Measurements from ENCODE around the gene ERC2.
"Not testable (repeated sequence)": the region's sequence is repeated elsewhere in the genome, so short reads cannot be mapped to it uniquely, and the experiment has no call there.

Gene ERC2

DNA sequence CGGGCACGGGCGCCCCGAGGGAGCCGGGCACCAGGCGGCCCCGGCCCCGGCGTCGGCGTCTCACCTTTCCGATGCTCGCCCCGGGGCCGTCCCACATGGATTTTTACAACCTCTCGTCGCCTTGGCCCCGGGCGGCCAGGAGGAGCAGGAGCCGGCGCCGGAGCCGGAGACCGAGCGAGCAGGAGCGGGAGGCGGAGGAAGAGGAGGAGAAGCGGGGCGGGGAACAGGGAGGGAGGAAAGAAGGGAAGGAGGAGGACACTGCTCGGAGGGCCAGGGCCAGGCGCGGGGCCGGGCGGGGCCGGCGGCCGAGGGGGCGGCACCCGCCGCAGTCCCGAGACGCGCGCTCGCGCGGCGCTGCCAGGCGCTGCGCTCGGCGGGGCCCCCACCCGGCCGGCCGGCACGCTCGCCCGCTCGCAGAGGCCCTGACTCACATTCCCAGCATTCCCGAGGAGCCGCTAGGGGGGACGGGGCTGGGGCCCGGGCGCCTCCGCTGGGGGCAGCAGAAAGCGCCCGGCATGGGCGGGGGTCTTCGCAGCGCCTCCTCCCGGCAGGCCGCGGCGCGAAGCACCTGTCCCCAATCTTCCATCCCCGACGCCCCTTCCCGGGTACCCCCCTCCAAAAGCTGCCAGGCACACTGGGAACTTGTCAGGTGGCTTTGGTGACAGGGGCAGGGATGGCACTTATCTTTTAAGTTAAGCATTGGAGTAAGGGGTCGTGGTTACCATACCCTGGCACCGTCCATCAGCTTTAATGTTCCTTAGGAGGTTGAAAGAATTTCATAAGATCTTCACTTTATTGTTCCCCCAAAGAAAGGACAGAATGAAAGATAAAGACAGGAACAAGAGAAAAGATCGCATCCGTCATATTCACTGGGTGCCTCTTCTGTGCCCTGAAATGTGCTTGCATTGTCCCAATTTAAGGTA lies at the start of gene ERC2:
TSS of gene ERC2 (minus strand) at position 284 of the 923 bp plus-strand sequence.
- Histone ChIP-seq H3K4me3 (ENCODE audit: low read depth, low read length) (peak within 1 kb of the TSS; percentile 83), H3K9me3 (ENCODE audit: severe bottlenecking) (no peaks in the 10 kb centered on the region), H3K27ac (no peak within 1 kb of the TSS; the same call in 1 of the 2 replicates), H3K27me3 (ENCODE audit: insufficient read depth, low read depth, severe bottlenecking) (no peaks in the 10 kb centered on the region), H3K36me3 (no peaks in the 10 kb centered on the region)
- TF ChIP-seq, protein P1, sequence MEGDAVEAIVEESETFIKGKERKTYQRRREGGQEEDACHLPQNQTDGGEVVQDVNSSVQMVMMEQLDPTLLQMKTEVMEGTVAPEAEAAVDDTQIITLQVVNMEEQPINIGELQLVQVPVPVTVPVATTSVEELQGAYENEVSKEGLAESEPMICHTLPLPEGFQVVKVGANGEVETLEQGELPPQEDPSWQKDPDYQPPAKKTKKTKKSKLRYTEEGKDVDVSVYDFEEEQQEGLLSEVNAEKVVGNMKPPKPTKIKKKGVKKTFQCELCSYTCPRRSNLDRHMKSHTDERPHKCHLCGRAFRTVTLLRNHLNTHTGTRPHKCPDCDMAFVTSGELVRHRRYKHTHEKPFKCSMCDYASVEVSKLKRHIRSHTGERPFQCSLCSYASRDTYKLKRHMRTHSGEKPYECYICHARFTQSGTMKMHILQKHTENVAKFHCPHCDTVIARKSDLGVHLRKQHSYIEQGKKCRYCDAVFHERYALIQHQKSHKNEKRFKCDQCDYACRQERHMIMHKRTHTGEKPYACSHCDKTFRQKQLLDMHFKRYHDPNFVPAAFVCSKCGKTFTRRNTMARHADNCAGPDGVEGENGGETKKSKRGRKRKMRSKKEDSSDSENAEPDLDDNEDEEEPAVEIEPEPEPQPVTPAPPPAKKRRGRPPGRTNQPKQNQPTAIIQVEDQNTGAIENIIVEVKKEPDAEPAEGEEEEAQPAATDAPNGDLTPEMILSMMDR (IDR thresholded peaks at IDR 0.05; ENCODE audit: low read depth, low read length) = peak; percentile 81
- DNase-seq = peak; percentile 83

DNA sequence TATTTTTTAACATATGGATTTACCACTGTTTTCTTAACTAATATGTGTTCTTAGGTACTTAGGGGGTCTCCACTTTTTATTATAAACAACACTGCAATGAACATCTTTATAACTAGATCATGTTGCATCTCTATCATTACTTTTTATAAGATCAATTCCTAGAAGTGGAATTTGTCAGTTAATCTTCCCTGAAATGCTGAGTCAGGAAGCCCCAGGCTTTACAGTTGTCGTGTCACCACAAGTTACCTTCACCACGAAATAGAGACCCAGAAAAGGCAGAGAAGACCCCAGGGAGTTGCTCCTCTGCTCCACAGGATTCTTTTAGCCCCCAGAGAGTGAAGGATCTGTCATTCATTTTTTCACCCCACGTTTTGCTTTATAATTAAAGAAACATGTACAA lies 34.5 kb upstream of the ERC2 start:
- TF ChIP-seq, protein P1 (IDR thresholded peaks at IDR 0.05; ENCODE audit: low read depth, low read length) = no peak
- no peak for DNase-seq
- Histone ChIP-seq H3K27ac (no peak overlapping the region), H3K27me3 (ENCODE audit: insufficient read depth, low read depth, severe bottlenecking) (no peaks in the 10 kb centered on the region), H3K4me3 (ENCODE audit: low read depth, low read length) (no peak overlapping the region), H3K36me3 (no peaks in the 10 kb centered on the region), H3K9me3 (ENCODE audit: severe bottlenecking) (no peaks in the 10 kb centered on the region)

DNA sequence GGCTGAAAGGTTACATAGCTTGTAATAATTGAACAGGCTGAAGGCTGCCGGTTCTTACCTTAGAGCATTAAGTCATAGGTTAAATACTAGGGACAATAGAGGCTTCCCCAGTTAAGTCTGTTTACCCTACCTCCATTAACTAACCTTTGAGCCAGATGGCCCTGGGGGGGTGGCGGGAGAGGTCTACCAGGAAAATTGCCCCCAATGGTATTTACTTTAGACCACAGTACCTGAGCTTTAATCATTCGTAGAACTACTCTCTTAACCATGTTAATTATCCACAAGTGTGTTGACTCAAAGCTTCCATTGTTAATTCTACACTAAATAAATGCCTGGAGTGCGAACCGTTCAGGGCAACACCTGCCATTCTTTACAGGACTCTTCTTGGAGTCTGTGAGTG lies 28.1 kb upstream of the ERC2 start:
- not testable (repeated sequence) for H3K36me3 ChIP-seq; H3K27me3 ChIP-seq (ENCODE audit: insufficient read depth, low read depth, severe bottlenecking); H3K9me3 ChIP-seq (ENCODE audit: severe bottlenecking); H3K4me3 ChIP-seq (ENCODE audit: low read depth, low read length); H3K27ac ChIP-seq
- peak; percentile 38 for DNase-seq

DNA sequence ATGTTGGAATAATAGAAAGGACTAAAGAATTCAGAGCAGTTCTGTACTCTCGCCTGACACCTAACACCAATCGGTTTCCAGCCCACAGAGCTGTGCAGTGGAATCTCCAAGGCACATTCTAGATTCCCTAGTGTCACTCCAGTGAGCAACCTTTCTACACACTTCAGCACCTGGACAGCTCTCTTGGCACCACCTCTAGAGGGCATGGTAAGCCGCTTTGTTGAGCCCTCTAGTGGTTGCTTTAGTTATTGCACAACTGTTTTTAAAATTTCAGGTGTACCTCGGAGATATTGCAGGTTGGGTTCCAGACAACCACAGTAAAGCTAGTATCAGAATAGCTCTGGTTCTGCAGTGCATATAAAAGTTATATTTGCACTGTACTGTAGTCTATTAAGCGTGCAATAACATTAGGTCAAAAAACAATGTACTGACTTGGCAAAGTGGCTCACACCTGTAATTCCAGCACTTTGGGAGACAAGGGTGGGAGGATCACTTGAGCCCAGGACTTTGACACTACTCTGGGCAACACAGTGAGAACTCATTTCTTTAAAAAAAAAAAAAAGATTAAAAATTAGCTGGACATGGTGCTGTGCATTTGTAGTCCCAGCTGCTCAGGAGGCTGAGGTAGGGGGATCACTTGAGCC lies 26.5 kb upstream of the ERC2 start:
- Histone ChIP-seq H3K36me3 (no peaks in the 10 kb centered on the region), H3K4me3 (ENCODE audit: low read depth, low read length) (no peak overlapping the region), H3K27me3 (ENCODE audit: insufficient read depth, low read depth, severe bottlenecking) (no peaks in the 10 kb centered on the region), H3K9me3 (ENCODE audit: severe bottlenecking) (no peaks in the 10 kb centered on the region), H3K27ac (no peak overlapping the region)
- peak; percentile 56 for DNase-seq
- TF ChIP-seq, protein P1 (IDR thresholded peaks at IDR 0.05; ENCODE audit: low read depth, low read length) = peak; percentile 98

DNA sequence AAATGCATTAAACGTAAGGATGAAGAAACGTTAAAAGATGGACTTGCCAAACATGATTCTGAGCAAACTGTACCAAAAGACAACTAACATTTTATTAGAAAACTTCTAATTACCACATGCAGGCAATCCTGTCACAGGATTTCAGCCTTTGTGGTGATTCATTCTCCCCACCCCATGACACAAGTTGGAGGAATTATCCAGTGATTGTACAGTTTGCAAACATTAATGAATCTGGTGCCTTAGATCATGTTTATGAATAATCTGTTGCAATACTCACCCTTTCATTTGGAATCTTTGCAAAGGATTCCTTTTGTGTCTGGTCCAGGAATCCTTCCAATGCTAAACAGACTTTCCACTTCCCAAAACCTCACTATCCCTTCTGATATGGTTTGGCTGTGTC lies 23.3 kb upstream of the ERC2 start:
- Histone ChIP-seq H3K9me3 (ENCODE audit: severe bottlenecking) (no peaks in the 10 kb centered on the region), H3K4me3 (ENCODE audit: low read depth, low read length) (no peak overlapping the region), H3K36me3 (no peaks in the 10 kb centered on the region), H3K27me3 (ENCODE audit: insufficient read depth, low read depth, severe bottlenecking) (no peaks in the 10 kb centered on the region), H3K27ac (no peak overlapping the region)
- TF ChIP-seq, protein P1 (IDR thresholded peaks at IDR 0.05; ENCODE audit: low read depth, low read length) = no peak
- DNase-seq = no peak

DNA sequence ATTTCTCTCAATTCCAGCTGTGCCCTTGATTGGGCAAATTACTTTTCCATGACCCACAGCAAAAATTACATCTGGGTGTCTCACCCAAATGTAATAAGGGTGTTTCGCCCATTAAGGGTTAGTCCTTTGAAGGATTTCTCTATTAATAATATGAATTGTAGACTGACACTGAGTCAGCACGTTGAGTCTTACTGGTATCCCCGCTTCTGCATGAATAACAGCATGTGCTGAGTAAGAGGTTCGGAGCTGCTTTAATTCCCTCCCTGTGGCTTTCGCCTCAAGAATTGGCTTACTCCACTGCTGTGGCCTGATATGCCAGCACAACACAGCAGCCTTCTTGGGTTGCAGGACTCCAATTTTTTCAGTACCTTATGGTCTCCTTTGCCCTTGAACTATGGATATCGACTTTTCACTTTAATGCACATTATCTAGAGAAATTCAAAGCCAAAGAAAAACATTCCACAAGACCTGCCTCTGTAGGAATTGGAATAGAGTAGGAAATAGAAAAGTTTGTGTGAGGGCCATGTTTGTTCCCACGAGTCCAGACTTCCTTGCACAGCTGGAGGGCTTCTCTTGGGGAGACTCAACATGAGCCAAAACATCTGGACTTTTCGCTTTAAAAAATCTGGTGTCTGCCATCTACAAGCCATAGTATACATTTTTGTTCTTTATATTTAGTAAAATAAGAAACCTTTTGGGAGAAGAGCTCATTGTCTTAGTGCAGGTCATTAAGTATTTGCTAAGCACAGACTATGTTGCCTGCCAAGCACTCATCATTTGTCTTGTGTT lies 20.7 kb upstream of the ERC2 start:
- no peaks in the 10 kb centered on the region for H3K27me3 ChIP-seq (ENCODE audit: insufficient read depth, low read depth, severe bottlenecking)
- H3K36me3 ChIP-seq = no peaks in the 10 kb centered on the region
- TF ChIP-seq, protein P1 (IDR thresholded peaks at IDR 0.05; ENCODE audit: low read depth, low read length) = no peak
- DNase-seq = no peak
- H3K27ac ChIP-seq = no peak overlapping the region
- H3K4me3 ChIP-seq (ENCODE audit: low read depth, low read length) = no peak overlapping the region
- H3K9me3 ChIP-seq (ENCODE audit: severe bottlenecking) = no peaks in the 10 kb centered on the region

All from WERI-Rb-1 (cell line).